A204.1 (cell line): ENCODE measurements around the gene STRA6.

ENCODE experiments used
- FAIRE-seq: peaks from 2 replicates; lab custom pipeline; 2012; peaks lifted over from hg19 to GRCh38; lab: Jason Lieb, UNC

Gene STRA6

GRCh38 chr15:74131628-74132413 is 70.8 kb downstream of the STRA6 start:
- no peak for FAIRE-seq

GRCh38 chr15:74130849-74131627 is 71.5 kb downstream of the STRA6 start:
- no peak for FAIRE-seq

GRCh38 chr15:74130155-74130848 is 72.3 kb downstream of the STRA6 start, which contains the start of gene ISLR2:
ISLR2 (plus strand) TSS chr15:74130586; CDS start chr15:74132755, 2,169 bp downstream.
- FAIRE-seq: no peak

GRCh38 chr15:74129586-74130154 is 72.9 kb downstream of the STRA6 start:
- FAIRE-seq: no peak
